HCT116 (cell line): ENCODE results near the gene RPH3AL. TPM values are rescaled to one million over a fixed set of nuclear protein-coding genes. Genes with fewer than 3 reads are reported as not detected.

Experiments used
- ATAC-seq: fragments of 200-7000 bp; cut with Tn5 transposase; 2 replicates; pipeline ENCODE4 v1.9.1; 2020; ENCODE audit warnings: mild to moderate bottlenecking, moderate library complexity
- BruUV-seq: library from RNA; stranded (reverse); fragments of 400-500 nt; replicated peaks from 2 replicates; lab custom pipeline; 2021; lab: Mats Ljungman, UMichigan
- CTCF ChIA-PET: fragments of 300-600 bp; sonication (Branson Sonifier 250); formaldehyde crosslinking; loops from one replicate; lab custom pipeline; 2021; ENCODE audit warnings: antibody characterized with exemption; lab: Charles Lee
- POLR2A ChIA-PET: fragments of 300-600, 350-600 bp; sonication (Branson Sonifier 250); formaldehyde crosslinking; loops from one replicate; lab custom pipeline; 2021; ENCODE audit warnings: antibody characterized with exemption; lab: Charles Lee
- RAD21 ChIA-PET, 2 experiments: fragments of 300-600 bp; sonication (Branson Sonifier 250); formaldehyde crosslinking; loops; one replicate each; lab custom pipeline; 2023; ENCODE audit warnings: low total read pairs in 2 of 2; ENCODE audit not compliant: uncharacterized antibody in 2 of 2, unreplicated experiment in 2 of 2, low non-redundant PET in 1 of 2; lab: Charles Lee
- DNase-seq: peaks from one replicate; pipeline ENCODE4 v3.0.0-alpha.2; 2010; ENCODE audit warnings: low read depth, low spot score
- H2AFZ ChIP-seq: fragments of 200-600 bp; shearing (Covaris generic), sonication (generic); 2 replicates; pipeline ENCODE4 v1.6.1; 2017; ENCODE audit warnings: low read depth, mixed run types, mixed read lengths, antibody characterized with exemption, low read length; ENCODE audit not compliant: poor library complexity, severe bottlenecking
- H3K27ac ChIP-seq: 2 replicates; pipeline ENCODE4 v1.5.1; 2012; ENCODE audit warnings: low read depth, low read length
- H3K27me3 ChIP-seq: fragments of 200-600 bp; sonication (generic); 2 replicates; pipeline ENCODE4 v1.6.1; 2016; ENCODE audit warnings: mixed run types, low read length, mixed read lengths; ENCODE audit not compliant: insufficient read depth
- H3K36me3 ChIP-seq, 2 experiments: fragments of 200-500 bp in 1 of 2; fragments of 200-600 bp in 1 of 2; sonication (Bioruptor generic) in 1 of 2; sonication (generic) in 1 of 2; 2 replicates each; pipeline versions ENCODE4 v1.5.1 to v1.6.1; 2014 to 2016; ENCODE audit warnings: low read length in 2 of 2, inconsistent platforms in 1 of 2, mixed read lengths in 1 of 2, mixed run types in 1 of 2; ENCODE audit not compliant: insufficient read depth in 2 of 2, control insufficient read depth in 1 of 2
- H3K4me1 ChIP-seq, 2 experiments: fragments of 200-600 bp in 1 of 2; sonication (generic) in 1 of 2; 2 replicates each; pipeline versions ENCODE4 v1.5.1 to v1.6.1; 2012 to 2017; ENCODE audit warnings: low read length in 2 of 2, inconsistent platforms in 1 of 2, mild to moderate bottlenecking in 1 of 2, mixed read lengths in 1 of 2, mixed run types in 1 of 2, moderate library complexity in 1 of 2; ENCODE audit not compliant: insufficient read depth in 2 of 2, control insufficient read depth in 1 of 2
- H3K4me2 ChIP-seq: fragments of 200-600 bp; sonication (generic); 2 replicates; pipeline ENCODE4 v1.6.1; 2017; ENCODE audit warnings: mixed run types, low read length, mixed read lengths
- H3K4me3 ChIP-seq, 2 experiments: fragments of 200-600 bp in 1 of 2; sonication (generic) in 1 of 2; replicated peaks in 1 of 2; 2 replicates each; pipeline ENCODE4 v1.5.1; 2011 to 2016; ENCODE audit warnings: low read length in 2 of 2, control low read depth in 1 of 2, low read depth in 1 of 2, mild to moderate bottlenecking in 1 of 2, mixed read lengths in 1 of 2, mixed run types in 1 of 2
- H3K79me2 ChIP-seq: fragments of 200-600 bp; sonication (generic); 2 replicates; pipeline ENCODE4 v1.6.1; 2017; ENCODE audit warnings: mild to moderate bottlenecking, mixed run types, low read length, moderate library complexity, mixed read lengths; ENCODE audit not compliant: insufficient read depth
- H3K9ac ChIP-seq: fragments of 200-600 bp; sonication (generic); 2 replicates; pipeline ENCODE4 v1.6.1; 2016; ENCODE audit warnings: low read length, mixed read lengths
- H3K9me2 ChIP-seq: fragments of 200-600 bp; sonication (generic), shearing (Covaris generic); 2 replicates; pipeline ENCODE4 v1.6.1; 2017; ENCODE audit warnings: mixed run types, mild to moderate bottlenecking, moderate library complexity; ENCODE audit not compliant: insufficient read depth
- H3K9me3 ChIP-seq, 2 experiments: fragments of 200-500 bp in 1 of 2; fragments of 200-600 bp in 1 of 2; sonication (Bioruptor generic) in 1 of 2; sonication (generic) in 1 of 2; 2 replicates each; pipeline ENCODE4 v1.6.1; 2014 to 2017; ENCODE audit warnings: low read length in 2 of 2, mixed read lengths in 2 of 2, inconsistent platforms in 1 of 2, low read depth in 1 of 2, mild to moderate bottlenecking in 1 of 2, mixed run types in 1 of 2, moderate library complexity in 1 of 2; ENCODE audit not compliant: control insufficient read depth in 1 of 2, insufficient read depth in 1 of 2
- H4K20me1 ChIP-seq: fragments of 200-600 bp; sonication (generic), shearing (Covaris generic); 2 replicates; pipeline ENCODE4 v1.6.1; 2017; ENCODE audit warnings: mixed run types, mild to moderate bottlenecking, moderate library complexity; ENCODE audit not compliant: insufficient read depth
- CEBPB ChIP-seq: IDR thresholded peaks from 2 replicates; pipeline ENCODE4 v1.6.1; 2012; ENCODE audit warnings: low read depth
- ELF1 ChIP-seq: IDR thresholded peaks from 2 replicates; pipeline ENCODE4 v1.6.1; 2012; ENCODE audit warnings: low read depth, borderline replicate concordance
- FOSL1 ChIP-seq: IDR thresholded peaks from 2 replicates; pipeline ENCODE4 v1.6.1; 2012; ENCODE audit warnings: low read depth
- JUND ChIP-seq: IDR thresholded peaks from 2 replicates; pipeline ENCODE4 v1.6.1; 2012
- MAX ChIP-seq: IDR thresholded peaks from 2 replicates; pipeline ENCODE4 v1.6.1; 2012
- SP1 ChIP-seq: IDR thresholded peaks from 2 replicates; pipeline ENCODE4 v1.6.1; 2012; ENCODE audit warnings: low read depth
- SRF ChIP-seq: IDR thresholded peaks from 2 replicates; pipeline ENCODE4 v1.6.1; 2012; ENCODE audit warnings: low read depth
- intact Hi-C: fragments of 100-400 bp; cut with micrococcal nuclease; formaldehyde crosslinking; loops from 2 replicates; pipeline ENCODE4 v1.10.0; 2022
- total RNA-seq: library from RNA; stranded (reverse); gene quantifications from one replicate; pipeline ENCODE4 v1.2.1, GENCODE V29; 2021; ENCODE audit not compliant: unreplicated experiment
- TF ChIP-seq, protein P1 (sequence below): IDR thresholded peaks from 2 replicates; pipeline ENCODE4 v1.6.1; 2011; ENCODE audit warnings: mild to moderate bottlenecking, low read length, moderate library complexity; ENCODE audit not compliant: insufficient replicate concordance; ENCODE audit errors: extremely low read depth

The RPH3AL gene
- total RNA-seq, 1 experiment from 2014 or later, result 17.0 TPM

DNA sequence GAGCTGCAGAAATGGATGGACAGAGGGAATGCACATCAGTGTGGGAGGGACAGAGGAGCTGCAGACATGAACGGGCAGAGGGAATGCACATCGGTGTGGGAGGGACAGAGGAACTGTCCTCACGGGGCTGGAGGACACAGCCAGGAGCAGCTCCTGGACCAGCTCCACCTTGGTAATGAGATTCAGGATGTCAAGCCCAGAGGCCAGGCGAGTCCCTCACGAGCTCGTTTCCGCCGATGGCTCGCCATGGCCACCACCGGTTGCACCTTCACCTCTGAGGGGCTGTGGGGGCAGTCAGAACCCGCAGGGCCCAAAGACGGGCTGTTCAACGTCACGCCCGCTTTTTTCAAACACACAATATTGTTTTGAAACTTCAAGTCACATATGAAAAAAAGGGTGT is 56.2 kb downstream of the RPH3AL start:
- Histone ChIP-seq H3K4me3 (no peak overlapping the region), H3K4me1 (no peaks in the 10 kb centered on the region), H3K27ac (no peak overlapping the region), H2AFZ (no peak overlapping the region), H3K4me2 (no peak overlapping the region), H3K27me3 (no peaks in the 10 kb centered on the region), H3K9ac (no peak overlapping the region), H3K79me2 (no peaks in the 10 kb centered on the region), H4K20me1 (no peaks in the 10 kb centered on the region), H3K9me3 (no peaks in the 10 kb centered on the region), H3K36me3 (no peaks in the 10 kb centered on the region), H3K9me2 (no peaks in the 10 kb centered on the region)
- RAD21 ChIA-PET, result no interaction called here
- intact Hi-C loops, result no loop called here
- no peak for TF ChIP-seq FOSL1
- no peak for TF ChIP-seq SRF
- TF ChIP-seq, protein P1, sequence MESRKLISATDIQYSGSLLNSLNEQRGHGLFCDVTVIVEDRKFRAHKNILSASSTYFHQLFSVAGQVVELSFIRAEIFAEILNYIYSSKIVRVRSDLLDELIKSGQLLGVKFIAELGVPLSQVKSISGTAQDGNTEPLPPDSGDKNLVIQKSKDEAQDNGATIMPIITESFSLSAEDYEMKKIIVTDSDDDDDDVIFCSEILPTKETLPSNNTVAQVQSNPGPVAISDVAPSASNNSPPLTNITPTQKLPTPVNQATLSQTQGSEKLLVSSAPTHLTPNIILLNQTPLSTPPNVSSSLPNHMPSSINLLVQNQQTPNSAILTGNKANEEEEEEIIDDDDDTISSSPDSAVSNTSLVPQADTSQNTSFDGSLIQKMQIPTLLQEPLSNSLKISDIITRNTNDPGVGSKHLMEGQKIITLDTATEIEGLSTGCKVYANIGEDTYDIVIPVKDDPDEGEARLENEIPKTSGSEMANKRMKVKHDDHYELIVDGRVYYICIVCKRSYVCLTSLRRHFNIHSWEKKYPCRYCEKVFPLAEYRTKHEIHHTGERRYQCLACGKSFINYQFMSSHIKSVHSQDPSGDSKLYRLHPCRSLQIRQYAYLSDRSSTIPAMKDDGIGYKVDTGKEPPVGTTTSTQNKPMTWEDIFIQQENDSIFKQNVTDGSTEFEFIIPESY, result no peak
- no peak for TF ChIP-seq CEBPB
- TF ChIP-seq ELF1, result no peak
- CTCF ChIA-PET, result no interaction called here
- ATAC-seq, result no peak
- no TSS peak for BruUV-seq
- POLR2A ChIA-PET, result no interaction called here
- no peak for DNase-seq

DNA sequence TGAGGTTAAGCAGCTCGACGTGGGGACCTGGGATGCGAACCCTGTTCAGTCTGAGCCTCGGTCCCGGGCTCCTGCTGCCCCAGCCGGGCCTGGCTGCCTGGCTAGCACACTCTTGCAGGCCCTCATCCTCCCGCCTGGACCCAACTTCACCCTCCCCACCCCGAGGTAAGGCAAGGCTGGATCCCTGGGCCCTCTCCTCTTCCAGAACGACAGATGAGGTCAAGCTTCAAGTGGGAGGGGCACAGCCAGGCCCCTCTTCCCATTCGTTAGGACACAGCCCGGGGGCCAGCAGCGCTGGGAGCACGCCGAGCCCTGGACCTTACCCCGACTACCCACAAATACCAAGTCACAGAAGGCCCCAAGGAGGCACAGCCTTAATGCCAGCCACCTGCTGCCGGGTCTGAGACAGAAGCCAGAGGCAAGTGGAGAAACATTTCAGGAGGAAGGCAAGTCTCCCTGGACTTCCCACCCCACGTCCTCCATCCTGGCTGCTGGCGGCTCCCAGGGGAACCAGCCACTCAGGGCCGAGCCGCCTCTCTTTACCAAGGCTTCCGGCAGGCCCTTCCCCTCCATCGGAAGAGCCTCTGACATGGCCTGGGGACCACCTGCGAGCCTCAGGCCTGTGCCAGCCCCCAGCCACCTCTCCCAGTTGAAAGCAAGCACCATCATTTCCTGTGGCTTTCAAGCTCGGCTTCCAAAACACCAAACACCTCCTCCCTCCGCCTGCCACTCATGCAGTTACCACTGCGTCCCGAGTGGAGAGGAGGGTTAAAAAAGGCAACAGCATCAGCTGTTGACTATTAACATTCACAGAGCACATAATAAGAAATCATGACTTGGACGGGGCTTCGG is 59.9 kb downstream of the RPH3AL start:
- Histone ChIP-seq H3K9me3 (no peaks in the 10 kb centered on the region), H3K9ac (no peak overlapping the region), H3K79me2 (no peaks in the 10 kb centered on the region), H3K4me1 (no peaks in the 10 kb centered on the region), H3K4me3 (no peak overlapping the region), H3K4me2 (no peak overlapping the region), H3K27me3 (no peaks in the 10 kb centered on the region), H3K9me2 (no peaks in the 10 kb centered on the region), H3K36me3 (no peaks in the 10 kb centered on the region)
- ChIA-PET CTCF (no interaction called here), POLR2A (no interaction called here), RAD21 (no interaction called here)
- ATAC-seq (no peak), DNase-seq (no peak)
- no TSS peak for BruUV-seq
- TF ChIP-seq MAX, result no peak
- no peak for TF ChIP-seq JUND
- TF ChIP-seq SP1, result no peak
- TF ChIP-seq, all 23 proteins: peak for 0
- no peaks in the 10 kb centered on the region for H4K20me1 ChIP-seq
- intact Hi-C loops, result no loop called here
- no peak overlapping the region for H3K27ac ChIP-seq
- H2AFZ ChIP-seq, result no peak overlapping the region
